Neural cell (in vitro differentiated cells): ENCODE measurements around the gene MAGOHB. TPM values are rescaled to one million over a fixed set of nuclear protein-coding genes. Genes with fewer than 3 reads are reported as not detected.

Source experiments
- H2AFZ ChIP-seq: fragments of 200-600, 300-800 bp; sonication (generic), shearing (Covaris generic); 2 replicates; pipeline ENCODE4 v1.6.0; 2014; ENCODE audit warnings: low read depth, mild to moderate bottlenecking, antibody characterized with exemption, low read length, moderate library complexity
- H3F3A ChIP-seq: fragments of 200-600 bp; shearing (Covaris generic); 2 replicates; pipeline ENCODE4 v1.6.1; 2016; ENCODE audit warnings: mild to moderate bottlenecking, moderate library complexity, mixed read lengths, antibody characterized with exemption, low read length; ENCODE audit not compliant: insufficient read depth, poor library complexity, severe bottlenecking
- H3K27ac ChIP-seq: fragments of 200-600, 300-800 bp; sonication (generic), shearing (Covaris generic); 2 replicates; pipeline ENCODE4 v1.5.1; 2014; ENCODE audit warnings: mild to moderate bottlenecking, low read length, moderate library complexity
- H3K27me3 ChIP-seq: fragments of 300-800, 200-600 bp; sonication (generic), shearing (Covaris generic); 2 replicates; pipeline ENCODE4 v1.6.0; 2014; ENCODE audit warnings: mild to moderate bottlenecking, low read depth, low read length, moderate library complexity; ENCODE audit not compliant: insufficient read depth
- H3K36me3 ChIP-seq: fragments of 300-800, 200-600 bp; sonication (generic), shearing (Covaris generic); 2 replicates; pipeline ENCODE4 v1.5.1; 2014; ENCODE audit warnings: mild to moderate bottlenecking, antibody characterized with exemption, low read length, moderate library complexity; ENCODE audit not compliant: insufficient read depth
- H3K4me2 ChIP-seq: fragments of 300-800, 200-600 bp; sonication (generic), shearing (Covaris generic); 2 replicates; pipeline ENCODE4 v1.6.0; 2014; ENCODE audit warnings: mild to moderate bottlenecking, low read length
- H3K4me3 ChIP-seq: fragments of 300-800, 200-600 bp; sonication (generic), shearing (Covaris generic); 2 replicates; pipeline ENCODE4 v1.5.1; 2014; ENCODE audit warnings: mild to moderate bottlenecking, low read length, moderate library complexity
- H3K79me2 ChIP-seq: fragments of 200-600 bp; shearing (Covaris generic); replicated peaks from 2 replicates; pipeline ENCODE4 v1.6.0; 2014; ENCODE audit warnings: mild to moderate bottlenecking, low read length, moderate library complexity; ENCODE audit not compliant: insufficient read depth
- H3K9ac ChIP-seq: fragments of 300-800, 200-600 bp; sonication (generic), shearing (Covaris generic); 2 replicates; pipeline ENCODE4 v1.6.1; 2016; ENCODE audit warnings: mild to moderate bottlenecking, low read length, mixed read lengths
- H3K9me2 ChIP-seq: fragments of 200-600 bp; shearing (Covaris generic); 2 replicates; pipeline ENCODE4 v1.6.1; 2016; ENCODE audit warnings: mild to moderate bottlenecking, low read length, mixed read lengths; ENCODE audit not compliant: insufficient read depth
- H3K9me3 ChIP-seq: fragments of 200-600, 300-800 bp; sonication (generic), shearing (Covaris generic); 2 replicates; pipeline ENCODE4 v1.6.1; 2016; ENCODE audit warnings: mild to moderate bottlenecking, mixed run types, low read length, moderate library complexity, mixed read lengths
- H4K20me1 ChIP-seq: fragments of 200-600 bp; shearing (Covaris generic); 2 replicates; pipeline ENCODE4 v1.6.1; 2016; ENCODE audit warnings: mild to moderate bottlenecking, mixed run types; ENCODE audit not compliant: insufficient read depth
- CTCF ChIP-seq: fragments of 450-650 bp; IDR thresholded peaks from 2 replicates; pipeline ENCODE4 v1.5.1; 2014; ENCODE audit warnings: antibody characterized with exemption, mild to moderate bottlenecking, moderate library complexity; ENCODE audit not compliant: poor library complexity, severe bottlenecking
- EP300 ChIP-seq: fragments of 450-650 bp; conservative IDR thresholded peaks from 2 replicates; pipeline ENCODE4 v1.6.1; 2014; ENCODE audit warnings: antibody characterized with exemption, mild to moderate bottlenecking, moderate library complexity; ENCODE audit not compliant: poor library complexity, severe bottlenecking
- EZH2 ChIP-seq: fragments of 200-600, 300-800 bp; shearing (Covaris generic), sonication (generic); IDR thresholded peaks from 2 replicates; pipeline ENCODE4 v1.6.1; 2014; ENCODE audit warnings: antibody characterized with exemption, low read length, borderline replicate concordance, mild to moderate bottlenecking; ENCODE audit not compliant: insufficient read depth, poor library complexity, severe bottlenecking
- MXI1 ChIP-seq: fragments of 450-650 bp; conservative IDR thresholded peaks from 2 replicates; pipeline ENCODE4 v1.6.1; 2014; ENCODE audit warnings: antibody characterized with exemption, mild to moderate bottlenecking; ENCODE audit not compliant: poor library complexity, severe bottlenecking
- POLR2AphosphoS5 ChIP-seq: IDR thresholded peaks from 2 replicates; pipeline ENCODE4 v1.6.1; 2012
- RAD21 ChIP-seq: fragments of 450-650 bp; conservative IDR thresholded peaks from 2 replicates; pipeline ENCODE4 v1.6.1; 2014; ENCODE audit warnings: antibody characterized with exemption, mild to moderate bottlenecking, moderate library complexity
- SMC3 ChIP-seq: fragments of 450-650 bp; conservative IDR thresholded peaks from 2 replicates; pipeline ENCODE4 v1.6.1; 2014; ENCODE audit warnings: antibody characterized with exemption, mild to moderate bottlenecking, moderate library complexity; ENCODE audit not compliant: poor library complexity
- TAF1 ChIP-seq: IDR thresholded peaks from 2 replicates; pipeline ENCODE4 v1.6.1; 2012; ENCODE audit warnings: low read depth
- polyA plus RNA-seq: library from polyadenylated mRNA; depleted of rRNA; stranded (reverse); fragments of >200 nt; gene quantifications from 2 replicates; pipeline ENCODE4 v1.2.3, GENCODE V29; 2014
- TF ChIP-seq, protein P1 (sequence below): IDR thresholded peaks from 2 replicates; pipeline ENCODE4 v1.6.1; 2012; ENCODE audit warnings: borderline replicate concordance

MAGOHB gene
- polyA plus RNA-seq, 1 donor from 2014 or later, result 43.3 TPM

DNA sequence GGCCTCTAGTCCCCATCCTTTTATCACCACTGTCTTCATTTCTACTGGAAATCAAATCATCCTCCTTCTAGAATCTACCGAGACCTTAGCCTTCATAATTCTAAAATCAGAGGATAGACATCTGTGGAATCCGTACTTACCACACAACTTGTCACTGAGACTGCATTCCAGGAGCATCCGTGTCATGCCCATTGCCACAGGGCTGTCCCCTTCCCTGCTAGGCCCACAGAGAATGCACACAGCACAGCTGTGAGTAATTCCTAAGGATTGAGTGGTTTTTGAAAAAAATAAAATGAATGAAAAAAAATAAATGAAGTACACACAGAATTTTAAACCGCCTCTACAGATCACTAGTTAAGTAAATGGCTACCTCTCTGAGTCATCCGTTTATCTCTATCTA is 21.0 kb upstream of the MAGOHB start:
- no peak overlapping the region for H3K4me2 ChIP-seq
- H4K20me1 ChIP-seq, result no peaks in the 10 kb centered on the region
- H3K27ac ChIP-seq, result no peak overlapping the region
- no peaks in the 10 kb centered on the region for H3K27me3 ChIP-seq
- no peaks in the 10 kb centered on the region for H3K79me2 ChIP-seq
- no peaks in the 10 kb centered on the region for H3F3A ChIP-seq
- H3K9me3 ChIP-seq, result no peaks in the 10 kb centered on the region
- no peak overlapping the region for H3K9ac ChIP-seq
- H3K4me3 ChIP-seq, result no peak overlapping the region
- H3K9me2 ChIP-seq, result no peaks in the 10 kb centered on the region
- TF ChIP-seq TAF1 (no peak), EP300 (no peak), EZH2 (no peak), SMC3 (no peak), RAD21 (no peak), CTCF (no peak), MXI1 (no peak), POLR2AphosphoS5 (no peak)
- TF ChIP-seq, protein P1, sequence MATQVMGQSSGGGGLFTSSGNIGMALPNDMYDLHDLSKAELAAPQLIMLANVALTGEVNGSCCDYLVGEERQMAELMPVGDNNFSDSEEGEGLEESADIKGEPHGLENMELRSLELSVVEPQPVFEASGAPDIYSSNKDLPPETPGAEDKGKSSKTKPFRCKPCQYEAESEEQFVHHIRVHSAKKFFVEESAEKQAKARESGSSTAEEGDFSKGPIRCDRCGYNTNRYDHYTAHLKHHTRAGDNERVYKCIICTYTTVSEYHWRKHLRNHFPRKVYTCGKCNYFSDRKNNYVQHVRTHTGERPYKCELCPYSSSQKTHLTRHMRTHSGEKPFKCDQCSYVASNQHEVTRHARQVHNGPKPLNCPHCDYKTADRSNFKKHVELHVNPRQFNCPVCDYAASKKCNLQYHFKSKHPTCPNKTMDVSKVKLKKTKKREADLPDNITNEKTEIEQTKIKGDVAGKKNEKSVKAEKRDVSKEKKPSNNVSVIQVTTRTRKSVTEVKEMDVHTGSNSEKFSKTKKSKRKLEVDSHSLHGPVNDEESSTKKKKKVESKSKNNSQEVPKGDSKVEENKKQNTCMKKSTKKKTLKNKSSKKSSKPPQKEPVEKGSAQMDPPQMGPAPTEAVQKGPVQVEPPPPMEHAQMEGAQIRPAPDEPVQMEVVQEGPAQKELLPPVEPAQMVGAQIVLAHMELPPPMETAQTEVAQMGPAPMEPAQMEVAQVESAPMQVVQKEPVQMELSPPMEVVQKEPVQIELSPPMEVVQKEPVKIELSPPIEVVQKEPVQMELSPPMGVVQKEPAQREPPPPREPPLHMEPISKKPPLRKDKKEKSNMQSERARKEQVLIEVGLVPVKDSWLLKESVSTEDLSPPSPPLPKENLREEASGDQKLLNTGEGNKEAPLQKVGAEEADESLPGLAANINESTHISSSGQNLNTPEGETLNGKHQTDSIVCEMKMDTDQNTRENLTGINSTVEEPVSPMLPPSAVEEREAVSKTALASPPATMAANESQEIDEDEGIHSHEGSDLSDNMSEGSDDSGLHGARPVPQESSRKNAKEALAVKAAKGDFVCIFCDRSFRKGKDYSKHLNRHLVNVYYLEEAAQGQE, result no peak
- H3K36me3 ChIP-seq, result no peaks in the 10 kb centered on the region
- H2AFZ ChIP-seq, result no peak overlapping the region

DNA sequence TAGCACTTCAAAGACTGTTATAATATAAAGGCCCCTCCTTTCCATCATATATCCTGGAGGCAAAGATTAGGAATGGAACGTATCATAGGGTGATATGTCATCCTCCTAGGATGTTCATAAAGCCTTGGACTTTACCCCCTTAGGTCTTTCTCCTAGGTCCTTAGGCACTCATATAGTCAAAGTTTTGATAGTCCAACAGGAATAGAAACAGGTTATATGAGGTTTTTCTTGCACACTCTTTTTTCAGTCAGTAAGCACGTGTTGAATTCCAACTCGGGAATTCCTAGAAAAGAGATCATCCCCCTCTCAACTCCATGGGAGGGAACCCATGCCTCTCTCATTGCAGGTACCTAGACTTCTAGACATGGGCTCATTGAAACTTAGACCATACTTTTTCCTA is 20.1 kb upstream of the MAGOHB start:
- TF ChIP-seq RAD21 (no peak), EZH2 (no peak), CTCF (no peak), POLR2AphosphoS5 (no peak), SMC3 (no peak), MXI1 (no peak), EP300 (no peak), TAF1 (no peak)
- TF ChIP-seq, protein P1, result no peak
- no peaks in the 10 kb centered on the region for H3K79me2 ChIP-seq
- H3F3A ChIP-seq, result no peaks in the 10 kb centered on the region
- H3K27ac ChIP-seq, result no peak overlapping the region
- H3K9me3 ChIP-seq, result no peaks in the 10 kb centered on the region
- H3K27me3 ChIP-seq, result no peaks in the 10 kb centered on the region
- H2AFZ ChIP-seq, result no peak overlapping the region
- H3K9ac ChIP-seq, result no peak overlapping the region
- no peaks in the 10 kb centered on the region for H4K20me1 ChIP-seq
- H3K4me3 ChIP-seq, result no peak overlapping the region
- H3K4me2 ChIP-seq, result no peak overlapping the region
- no peaks in the 10 kb centered on the region for H3K36me3 ChIP-seq
- H3K9me2 ChIP-seq, result no peaks in the 10 kb centered on the region
